ENCODE data around the gene METTL13. TPM values are rescaled to one million over a fixed set of nuclear protein-coding genes. Genes with fewer than 3 reads are reported as not detected.

The METTL13 gene
- total and polyA plus RNA-seq, 2 of the 4 experiments (the other 2 are of a cell fraction) = 25.1 to 26.3 TPM

DNA sequence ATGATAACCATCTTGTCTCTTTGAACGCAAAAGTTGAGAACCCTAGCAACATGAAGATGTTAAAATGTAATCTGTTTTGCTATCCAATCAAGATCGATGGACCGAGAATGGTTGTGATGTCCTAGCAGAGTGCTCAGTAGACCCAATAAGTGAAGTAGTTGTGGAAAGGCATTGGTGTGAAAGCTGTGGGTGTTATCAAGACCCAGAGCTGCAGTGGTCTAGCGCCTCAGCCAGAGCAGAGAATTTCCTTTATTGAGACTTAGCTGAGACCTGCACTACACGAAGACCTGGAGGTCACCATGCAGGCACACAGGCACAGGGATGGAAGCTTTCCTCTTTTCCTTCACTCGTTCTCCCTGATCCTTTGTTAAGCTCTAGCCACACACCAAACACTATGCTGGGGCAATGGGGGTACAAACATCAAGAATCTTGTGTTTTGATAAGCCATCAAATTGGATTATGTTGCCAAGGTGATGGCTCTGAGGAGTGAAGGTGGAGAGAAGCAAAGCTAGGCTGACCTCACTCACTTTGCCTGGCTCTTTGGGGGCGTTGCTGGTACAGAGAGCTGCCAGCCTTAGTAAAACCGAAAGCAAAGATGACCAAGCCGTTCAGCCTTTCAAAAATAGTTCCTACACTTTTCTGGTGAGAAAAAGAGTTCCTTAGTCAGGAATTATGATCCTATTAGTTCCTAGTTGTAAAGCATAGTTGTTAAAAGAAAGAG is 24.1 kb downstream of the METTL13 start:
- Histone ChIP-seq H2BK20ac (ENCODE audit: low read depth, low read length) (no peak overlapping the region), H4K8ac (ENCODE audit: low read depth in 2 of 2, low read length in 2 of 2) (no peak overlapping the region), H3K27me3 (ENCODE audit: control insufficient read depth, insufficient read depth, low read length) (no peaks in the 10 kb centered on the region), H3K9me1 (ENCODE audit: insufficient read depth, low read length) (no peaks in the 10 kb centered on the region; the same call in 1 of the 2 replicates), H3K18ac (ENCODE audit: low read depth, low read length) (no peak overlapping the region), H3K14ac (replicated peaks; ENCODE audit: low read depth, low read length) (no peak overlapping the region), H2BK15ac (ENCODE audit: low read depth, low read length) (no peak overlapping the region), H3K36me3 (ENCODE audit: control insufficient read depth, insufficient read depth, low read length) (no peaks in the 10 kb centered on the region), H3K23ac (ENCODE audit: low read depth, low read length) (no peak overlapping the region), H3K27ac (ENCODE audit: insufficient read depth, low read length) (no peak overlapping the region), H2AK9ac (replicated peaks; ENCODE audit: low read depth, low read length, poor library complexity) (no peak overlapping the region), H3K9ac (ENCODE audit: low read depth, low read length) (no peak overlapping the region), H3K4me2 (ENCODE audit: low read depth, low read length) (no peak overlapping the region), H4K5ac (ENCODE audit: low read depth, low read length) (no peak overlapping the region), H3K56ac (ENCODE audit: extremely low read depth, insufficient read depth, low read length) (no peak overlapping the region), H2AFZ (replicated peaks; ENCODE audit: low read length, poor library complexity) (no peak overlapping the region), H4K91ac (ENCODE audit: insufficient read depth, low read depth, low read length) (no peak overlapping the region), H4K20me1 (ENCODE audit: insufficient read depth, low read length) (no peaks in the 10 kb centered on the region), H3K4me3 (ENCODE audit: insufficient read depth, low read depth, low read length) (no peak overlapping the region), H2BK5ac (ENCODE audit: low read depth, low read length, poor library complexity, severe bottlenecking) (no peak overlapping the region), H3K79me1 (ENCODE audit: low read depth in 1 of 2, low read length in 2 of 2) (no peaks in the 10 kb centered on the region), H3K4ac (ENCODE audit: low read depth, low read length) (no peak overlapping the region), H3K9me3 (ENCODE audit: control insufficient read depth, insufficient read depth, low read length) (no peaks in the 10 kb centered on the region), H2AK5ac (ENCODE audit: low read depth, low read length) (no peak overlapping the region), H3K4me1 (ENCODE audit: control insufficient read depth, insufficient read depth, low read length) (peaks cover 4% of the 10 kb centered on the region; the same call in 1 of the 2 replicates), H2BK120ac (ENCODE audit: low read depth, low read length) (no peak overlapping the region)
- no peak for TF ChIP-seq MAFK (IDR thresholded peaks at IDR 0.05; ENCODE audit: low read depth, low read length)
- no peak for TF ChIP-seq POLR2A (IDR thresholded peaks at IDR 0.05; ENCODE audit: low read depth, low read length)
- TF ChIP-seq, protein P1, sequence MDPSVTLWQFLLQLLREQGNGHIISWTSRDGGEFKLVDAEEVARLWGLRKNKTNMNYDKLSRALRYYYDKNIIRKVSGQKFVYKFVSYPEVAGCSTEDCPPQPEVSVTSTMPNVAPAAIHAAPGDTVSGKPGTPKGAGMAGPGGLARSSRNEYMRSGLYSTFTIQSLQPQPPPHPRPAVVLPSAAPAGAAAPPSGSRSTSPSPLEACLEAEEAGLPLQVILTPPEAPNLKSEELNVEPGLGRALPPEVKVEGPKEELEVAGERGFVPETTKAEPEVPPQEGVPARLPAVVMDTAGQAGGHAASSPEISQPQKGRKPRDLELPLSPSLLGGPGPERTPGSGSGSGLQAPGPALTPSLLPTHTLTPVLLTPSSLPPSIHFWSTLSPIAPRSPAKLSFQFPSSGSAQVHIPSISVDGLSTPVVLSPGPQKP (IDR thresholded peaks at IDR 0.05; ENCODE audit: borderline replicate concordance, low read depth, low read length) = no peak
- ATAC-seq (ENCODE audit: low read depth) = no peak
- no CpG with 5 or more reads among the region's 9 CpGs for WGBS, 2 experiments (ENCODE audit: extremely low coverage in 2 of 2, insufficient read length in 1 of 2)
- intact Hi-C loops (cut with micrococcal nuclease) (no loop called here), in situ Hi-C loops (cut with MboI; ENCODE audit: low sequenced_read_pairs) (loop anchor here (5.0 to 25.0 kb wide), 2 partner anchors 177 to 607 kb away; partner anchors contain the start of gene C1orf105), dilution Hi-C loops (cut with HindIII; ENCODE audit: low sequenced_read_pairs, unreplicated experiment) (no loop called here)
- no peak for DNase-seq
- no TSS peak for BruUV-seq (replicated peaks)
- ChIA-PET POLR2A (ENCODE audit: unreplicated experiment) (no interaction called here), CTCF (interaction anchor here (1.9 kb wide), 1 partner anchor 179 kb away, joined by 8 read pairs; no protein-coding TSS in a partner anchor)
